K562 (cell line): ENCODE results near the gene IL13. TPM values are rescaled to one million over a fixed set of nuclear protein-coding genes. Genes with fewer than 3 reads are reported as not detected.

Experiments
- ARID1B ChIP-seq: fragments of 450-650 bp; IDR thresholded peaks from 2 replicates; pipeline ENCODE4 v1.6.1; 2016; ENCODE audit warnings: antibody characterized with exemption, mild to moderate bottlenecking, inconsistent platforms
- COPS2 ChIP-seq: fragments of 450-650 bp; conservative IDR thresholded peaks from 2 replicates; pipeline ENCODE4 v1.6.1; 2016; ENCODE audit warnings: mild to moderate bottlenecking, moderate library complexity
- ETV1 ChIP-seq: fragments of 450-650 bp; conservative IDR thresholded peaks from 2 replicates; pipeline ENCODE4 v1.6.1; 2016; ENCODE audit warnings: missing genetic modification characterization, control low read depth, low read depth, missing compliant biosample characterization
- ILK ChIP-seq: fragments of 450-650 bp; IDR thresholded peaks from 2 replicates; pipeline ENCODE4 v1.6.1; 2016; ENCODE audit warnings: missing genetic modification characterization, low read depth, mild to moderate bottlenecking, missing compliant biosample characterization, moderate library complexity, borderline replicate concordance
- JUN ChIP-seq, 2 experiments: sonication (generic) in 1 of 2; formaldehyde crosslinking in 1 of 2; IDR thresholded peaks; 2 replicates each; pipeline versions ENCODE4 v1.6.1 to v1.8.0; 2012 to 2022; ENCODE audit warnings: borderline replicate concordance in 2 of 2, mild to moderate bottlenecking in 2 of 2, improper control_type of control experiment in 1 of 2, low read depth in 1 of 2, low read length in 1 of 2, missing genetic modification reagents in 1 of 2
- MCM2 ChIP-seq: fragments of 450-650 bp; IDR thresholded peaks from 2 replicates; pipeline ENCODE4 v1.6.1; 2017; ENCODE audit warnings: low read depth, mild to moderate bottlenecking
- NFIC ChIP-seq: fragments of 450-650 bp; IDR thresholded peaks from 2 replicates; pipeline ENCODE4 v1.6.1; 2017; ENCODE audit warnings: mild to moderate bottlenecking, inconsistent platforms
- PYGO2 ChIP-seq: fragments of 450-650 bp; IDR thresholded peaks from 2 replicates; pipeline ENCODE4 v1.6.1; 2016; ENCODE audit warnings: mild to moderate bottlenecking, missing genetic modification characterization, moderate library complexity, missing compliant biosample characterization
- RAD51 ChIP-seq: fragments of 450-650 bp; IDR thresholded peaks from 2 replicates; pipeline ENCODE4 v1.7.1; 2016; ENCODE audit warnings: low read depth, mild to moderate bottlenecking, borderline replicate concordance
- RBBP5 ChIP-seq: fragments of 200-600 bp; sonication (generic); IDR thresholded peaks from 2 replicates; pipeline ENCODE4 v1.6.1; 2012; ENCODE audit warnings: borderline replicate concordance, mild to moderate bottlenecking, low read length, control low read depth, inconsistent platforms; ENCODE audit not compliant: insufficient read depth, poor library complexity, severe bottlenecking
- SRF ChIP-seq, 2 experiments: fragments of 250-450, 450-650 bp in 1 of 2; sonication (Bioruptor Pico) in 1 of 2; sonication (generic) in 1 of 2; formaldehyde crosslinking; IDR thresholded peaks; 2 replicates each; pipeline versions ENCODE4 v1.5.0 to v1.5.1; 2020 to 2022; ENCODE audit warnings: mild to moderate bottlenecking in 1 of 2, missing genetic modification reagents in 1 of 2
- TAF9B ChIP-seq: fragments of 450-650 bp; IDR thresholded peaks from 2 replicates; pipeline ENCODE4 v1.6.1; 2018; ENCODE audit warnings: mild to moderate bottlenecking; ENCODE audit not compliant: partially characterized antibody
- ZNF143 ChIP-seq: sonication (generic); formaldehyde crosslinking; IDR thresholded peaks from 2 replicates; pipeline ENCODE4 v1.9.0; 2022; ENCODE audit warnings: mild to moderate bottlenecking, missing genetic modification reagents
- ZNF23 ChIP-seq: fragments of 250-450 bp; sonication (Bioruptor Pico); IDR thresholded peaks from 2 replicates; pipeline ENCODE4 v1.4.0; 2020; ENCODE audit warnings: mild to moderate bottlenecking
- ZNF274 ChIP-seq: IDR thresholded peaks from 2 replicates; pipeline ENCODE4 v1.6.1; 2011; ENCODE audit warnings: low read depth, mild to moderate bottlenecking, low read length, moderate library complexity, borderline replicate concordance
- ZNF408 ChIP-seq: fragments of 250-450 bp; sonication (Bioruptor Pico); IDR thresholded peaks from 2 replicates; pipeline ENCODE4 v1.4.0; 2020; ENCODE audit warnings: low read depth, mild to moderate bottlenecking, moderate library complexity
- ZNF551 ChIP-seq: fragments of 250-450 bp; sonication (Bioruptor Pico); IDR thresholded peaks from 2 replicates; pipeline ENCODE4 v1.5.0; 2021; ENCODE audit warnings: mild to moderate bottlenecking, moderate library complexity
- ZNF57 ChIP-seq: fragments of 450-650 bp; formaldehyde crosslinking; IDR thresholded peaks from 2 replicates; pipeline ENCODE4 v1.4.0; 2020; ENCODE audit warnings: mild to moderate bottlenecking, moderate library complexity
- ZNF764 ChIP-seq: fragments of 250-450 bp; sonication (Bioruptor Pico); IDR thresholded peaks from 2 replicates; pipeline ENCODE4 v1.4.0; 2020; ENCODE audit warnings: low read depth, mild to moderate bottlenecking, moderate library complexity
- polyA plus RNA-seq, 8 experiments: library from polyadenylated mRNA; depleted of rRNA in 4 of 8; stranded (reverse) in 5 of 8; unstranded in 3 of 8; fragments of >200 nt; fragmentation: Nextera tagmentation in 2 of 8; fragmentation: Illumina TruSeq in 1 of 8; extraction: Ambion mirVana in 2 of 8; extraction: Trizol in 1 of 8; gene quantifications; 2 replicates each; pipeline versions ENCODE4 v1.2.1 to v1.2.3, GENCODE V29; 2011 to 2014; ENCODE audit warnings: inconsistent platforms in 1 of 8, missing spikeins in 1 of 8
- total RNA-seq, 7 experiments: library from RNA; depleted of rRNA in 6 of 7; stranded (reverse); fragments of >200 nt in 6 of 7; fragmentation: Illumina TruSeq in 2 of 7; extraction: Trizol in 2 of 7; gene quantifications; 2 replicates each; pipeline versions ENCODE4 v1.2.1 to v1.2.3, GENCODE V29; 2011 to 2021; ENCODE audit warnings: low replicate concordance in 1 of 7
- TF ChIP-seq, protein P1 (sequence below): fragments of 250-450 bp; sonication (Bioruptor Pico); IDR thresholded peaks from 2 replicates; pipeline ENCODE4 v1.8.0; 2021; ENCODE audit warnings: borderline replicate concordance, mild to moderate bottlenecking, moderate library complexity; ENCODE audit not compliant: poor library complexity, severe bottlenecking
- TF ChIP-seq, protein P2 (sequence below): fragments of 250-450 bp; sonication (Bioruptor Pico); IDR thresholded peaks from 2 replicates; pipeline ENCODE4 v1.4.0; 2020; ENCODE audit warnings: mild to moderate bottlenecking, moderate library complexity
- TF ChIP-seq, protein P3 (sequence below): fragments of 450-650 bp; formaldehyde crosslinking; conservative IDR thresholded peaks from 2 replicates; pipeline ENCODE4 v1.4.0; 2022; ENCODE audit warnings: mild to moderate bottlenecking, missing genetic modification characterization

Gene IL13
- total and polyA plus RNA-seq, 9 of the 15 experiments (the other 6 are each of a cell fraction or from before 2014, with no cell fraction given), result not detected

DNA sequence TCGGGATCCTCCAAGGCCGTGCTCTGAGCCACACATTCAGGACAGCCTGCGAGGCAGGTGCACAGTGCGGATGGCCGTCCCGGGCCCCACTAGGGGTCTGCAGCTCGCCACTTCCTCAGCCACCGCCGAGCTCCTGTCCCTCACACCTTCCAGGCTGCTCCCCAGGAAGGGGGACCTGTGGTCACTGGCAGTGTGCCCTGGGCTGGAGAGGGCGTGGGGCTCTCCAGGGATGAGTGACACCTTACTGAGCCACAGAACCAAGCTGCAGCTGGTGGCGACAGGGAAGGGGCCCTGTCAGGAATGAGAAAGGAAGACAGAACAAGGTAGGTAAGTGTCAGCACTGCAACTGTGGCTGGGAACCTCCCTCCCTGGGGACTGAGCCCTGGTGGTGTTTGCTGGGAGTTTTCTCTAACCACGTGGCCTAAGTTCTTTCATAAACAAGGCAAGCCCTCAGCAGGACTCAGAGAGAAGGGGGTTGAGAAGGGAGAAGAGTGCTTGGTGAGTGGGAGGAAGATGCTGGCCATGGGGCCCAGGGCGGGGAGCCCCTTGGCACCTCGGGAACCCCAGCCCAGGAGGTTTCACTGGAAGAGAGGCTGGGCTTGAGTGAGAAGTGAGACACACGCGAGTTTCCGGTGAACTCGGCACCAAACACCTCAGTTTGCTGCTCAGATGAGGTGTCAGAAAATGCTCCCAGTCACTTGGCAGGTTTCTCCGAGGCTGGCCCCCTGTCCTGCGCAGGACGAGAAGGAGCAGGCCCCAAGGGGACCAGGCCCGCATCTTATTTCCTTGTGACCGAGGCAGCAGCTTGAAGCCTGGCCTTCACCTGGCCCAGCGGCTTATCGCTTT, 5.2 kb downstream of the IL13 start (continued):
- TF ChIP-seq, protein P1, sequence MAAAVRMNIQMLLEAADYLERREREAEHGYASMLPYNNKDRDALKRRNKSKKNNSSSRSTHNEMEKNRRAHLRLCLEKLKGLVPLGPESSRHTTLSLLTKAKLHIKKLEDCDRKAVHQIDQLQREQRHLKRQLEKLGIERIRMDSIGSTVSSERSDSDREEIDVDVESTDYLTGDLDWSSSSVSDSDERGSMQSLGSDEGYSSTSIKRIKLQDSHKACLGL, result peak; percentile 15
- TF ChIP-seq ETV1, result peak; percentile 18; the same call in 1 of the 2 replicates
- TF ChIP-seq, protein P2, sequence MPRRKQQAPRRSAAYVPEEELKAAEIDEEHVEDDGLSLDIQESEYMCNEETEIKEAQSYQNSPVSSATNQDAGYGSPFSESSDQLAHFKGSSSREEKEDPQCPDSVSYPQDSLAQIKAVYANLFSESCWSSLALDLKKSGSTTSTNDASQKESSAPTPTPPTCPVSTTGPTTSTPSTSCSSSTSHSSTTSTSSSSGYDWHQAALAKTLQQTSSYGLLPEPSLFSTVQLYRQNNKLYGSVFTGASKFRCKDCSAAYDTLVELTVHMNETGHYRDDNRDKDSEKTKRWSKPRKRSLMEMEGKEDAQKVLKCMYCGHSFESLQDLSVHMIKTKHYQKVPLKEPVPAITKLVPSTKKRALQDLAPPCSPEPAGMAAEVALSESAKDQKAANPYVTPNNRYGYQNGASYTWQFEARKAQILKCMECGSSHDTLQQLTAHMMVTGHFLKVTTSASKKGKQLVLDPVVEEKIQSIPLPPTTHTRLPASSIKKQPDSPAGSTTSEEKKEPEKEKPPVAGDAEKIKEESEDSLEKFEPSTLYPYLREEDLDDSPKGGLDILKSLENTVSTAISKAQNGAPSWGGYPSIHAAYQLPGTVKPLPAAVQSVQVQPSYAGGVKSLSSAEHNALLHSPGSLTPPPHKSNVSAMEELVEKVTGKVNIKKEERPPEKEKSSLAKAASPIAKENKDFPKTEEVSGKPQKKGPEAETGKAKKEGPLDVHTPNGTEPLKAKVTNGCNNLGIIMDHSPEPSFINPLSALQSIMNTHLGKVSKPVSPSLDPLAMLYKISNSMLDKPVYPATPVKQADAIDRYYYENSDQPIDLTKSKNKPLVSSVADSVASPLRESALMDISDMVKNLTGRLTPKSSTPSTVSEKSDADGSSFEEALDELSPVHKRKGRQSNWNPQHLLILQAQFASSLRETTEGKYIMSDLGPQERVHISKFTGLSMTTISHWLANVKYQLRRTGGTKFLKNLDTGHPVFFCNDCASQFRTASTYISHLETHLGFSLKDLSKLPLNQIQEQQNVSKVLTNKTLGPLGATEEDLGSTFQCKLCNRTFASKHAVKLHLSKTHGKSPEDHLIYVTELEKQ, result no peak
- 0 out of 2 replicates have a peak, but pooled peaks have one; percentile 57 for TF ChIP-seq ZNF143 (CRISPR knock-in tag)
- no peak for TF ChIP-seq RBBP5
- TF ChIP-seq JUN (IDR thresholded peaks at IDR 0.05; ENCODE audit: borderline replicate concordance, low read depth, low read length), result no peak
- no peak for TF ChIP-seq JUN (CRISPR knock-in tag; IDR thresholded peaks at IDR 0.05; ENCODE audit: borderline replicate concordance)
- TF ChIP-seq, protein P3, sequence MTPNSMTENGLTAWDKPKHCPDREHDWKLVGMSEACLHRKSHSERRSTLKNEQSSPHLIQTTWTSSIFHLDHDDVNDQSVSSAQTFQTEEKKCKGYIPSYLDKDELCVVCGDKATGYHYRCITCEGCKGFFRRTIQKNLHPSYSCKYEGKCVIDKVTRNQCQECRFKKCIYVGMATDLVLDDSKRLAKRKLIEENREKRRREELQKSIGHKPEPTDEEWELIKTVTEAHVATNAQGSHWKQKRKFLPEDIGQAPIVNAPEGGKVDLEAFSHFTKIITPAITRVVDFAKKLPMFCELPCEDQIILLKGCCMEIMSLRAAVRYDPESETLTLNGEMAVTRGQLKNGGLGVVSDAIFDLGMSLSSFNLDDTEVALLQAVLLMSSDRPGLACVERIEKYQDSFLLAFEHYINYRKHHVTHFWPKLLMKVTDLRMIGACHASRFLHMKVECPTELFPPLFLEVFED (CRISPR knock-in tag), result no peak
- TF ChIP-seq RAD51, result peak; percentile 65; the same call in 1 of the 2 replicates
- no peak for TF ChIP-seq ZNF23 (CRISPR knock-in tag)
- TF ChIP-seq ARID1B, result no peak
- TF ChIP-seq ILK, result no peak
- no peak for TF ChIP-seq ZNF551 (CRISPR knock-in tag)
- no peak for TF ChIP-seq ZNF408 (CRISPR knock-in tag)
- TF ChIP-seq PYGO2, result no peak
- no peak for TF ChIP-seq ZNF57 (CRISPR knock-in tag)
- no peak for TF ChIP-seq ZNF274
- TF ChIP-seq COPS2, result no peak
- TF ChIP-seq SRF (CRISPR knock-in tag; IDR thresholded peaks at IDR 0.05), result 0 out of 4 replicates have a peak, but pooled peaks of 1 of the 2 experiments have one; percentile 2
- TF ChIP-seq ZNF764, result no peak
- TF ChIP-seq MCM2, result no peak
- TF ChIP-seq TAF9B, result no peak
- TF ChIP-seq NFIC, result peak; percentile 40
